ENCODE measurements around the gene A4GALT. TPM values are rescaled to one million over a fixed set of nuclear protein-coding genes. Genes with fewer than 3 reads are reported as not detected.

The A4GALT gene
- total and polyA plus RNA-seq, 2 experiments from 2014 or later, result 7.0 to 16.2 TPM

- peaks cover 4% of the 10 kb centered on the region for H3K27me3 Mint-ChIP-seq (ENCODE audit: insufficient read depth, low read depth, poor library complexity)
- H3K4me3 Mint-ChIP-seq, result no peak overlapping the region
- H3K36me3 Mint-ChIP-seq (ENCODE audit: low read depth), result no peaks in the 10 kb centered on the region
- Histone ChIP-seq H3K27me3 (ENCODE audit: insufficient read depth) (no peaks in the 10 kb centered on the region), H3K27ac (ENCODE audit: low read depth) (no peak overlapping the region), H2AFZ (no peak overlapping the region), H3K4me2 (no peak overlapping the region), H3K4me1 (ENCODE audit: insufficient read depth) (no peaks in the 10 kb centered on the region), H3K9me2 (ENCODE audit: insufficient read depth) (no peaks in the 10 kb centered on the region), H3F3A (replicated peaks; ENCODE audit: low read depth) (no peaks in the 10 kb centered on the region), H3K36me3 (ENCODE audit: insufficient read depth) (no peaks in the 10 kb centered on the region), H4K20me1 (replicated peaks; ENCODE audit: insufficient read depth) (no peaks in the 10 kb centered on the region; the same call in 1 of the 2 replicates), H3K4me3 (no peak overlapping the region), H3K79me2 (replicated peaks; ENCODE audit: insufficient read depth) (no peaks in the 10 kb centered on the region)
- DNase-seq (ENCODE audit: low spot score) (no peak), ATAC-seq (no peak)
- H3K9me3 Mint-ChIP-seq, result no peaks in the 10 kb centered on the region; the same call in 2 of the 3 replicates
- H3K4me1 Mint-ChIP-seq, result no peaks in the 10 kb centered on the region
- no peak overlapping the region for H3K27ac Mint-ChIP-seq
- TF ChIP-seq, protein P1, sequence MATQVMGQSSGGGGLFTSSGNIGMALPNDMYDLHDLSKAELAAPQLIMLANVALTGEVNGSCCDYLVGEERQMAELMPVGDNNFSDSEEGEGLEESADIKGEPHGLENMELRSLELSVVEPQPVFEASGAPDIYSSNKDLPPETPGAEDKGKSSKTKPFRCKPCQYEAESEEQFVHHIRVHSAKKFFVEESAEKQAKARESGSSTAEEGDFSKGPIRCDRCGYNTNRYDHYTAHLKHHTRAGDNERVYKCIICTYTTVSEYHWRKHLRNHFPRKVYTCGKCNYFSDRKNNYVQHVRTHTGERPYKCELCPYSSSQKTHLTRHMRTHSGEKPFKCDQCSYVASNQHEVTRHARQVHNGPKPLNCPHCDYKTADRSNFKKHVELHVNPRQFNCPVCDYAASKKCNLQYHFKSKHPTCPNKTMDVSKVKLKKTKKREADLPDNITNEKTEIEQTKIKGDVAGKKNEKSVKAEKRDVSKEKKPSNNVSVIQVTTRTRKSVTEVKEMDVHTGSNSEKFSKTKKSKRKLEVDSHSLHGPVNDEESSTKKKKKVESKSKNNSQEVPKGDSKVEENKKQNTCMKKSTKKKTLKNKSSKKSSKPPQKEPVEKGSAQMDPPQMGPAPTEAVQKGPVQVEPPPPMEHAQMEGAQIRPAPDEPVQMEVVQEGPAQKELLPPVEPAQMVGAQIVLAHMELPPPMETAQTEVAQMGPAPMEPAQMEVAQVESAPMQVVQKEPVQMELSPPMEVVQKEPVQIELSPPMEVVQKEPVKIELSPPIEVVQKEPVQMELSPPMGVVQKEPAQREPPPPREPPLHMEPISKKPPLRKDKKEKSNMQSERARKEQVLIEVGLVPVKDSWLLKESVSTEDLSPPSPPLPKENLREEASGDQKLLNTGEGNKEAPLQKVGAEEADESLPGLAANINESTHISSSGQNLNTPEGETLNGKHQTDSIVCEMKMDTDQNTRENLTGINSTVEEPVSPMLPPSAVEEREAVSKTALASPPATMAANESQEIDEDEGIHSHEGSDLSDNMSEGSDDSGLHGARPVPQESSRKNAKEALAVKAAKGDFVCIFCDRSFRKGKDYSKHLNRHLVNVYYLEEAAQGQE (IDR thresholded peaks at IDR 0.05; ENCODE audit: unreplicated experiment), result no peak
- no peak for TF ChIP-seq STAT1 (IDR thresholded peaks at IDR 0.05; ENCODE audit: unreplicated experiment)
- TF ChIP-seq ZNF114 (CRISPR knock-in tag; IDR thresholded peaks at IDR 0.05), result no peak
- TF ChIP-seq JUNB (IDR thresholded peaks at IDR 0.05; ENCODE audit: unreplicated experiment), result no peak
- TF ChIP-seq POLR2AphosphoS5 (IDR thresholded peaks at IDR 0.05; ENCODE audit: low read depth), result no peak
- no peak for TF ChIP-seq NANOG (IDR thresholded peaks at IDR 0.05; ENCODE audit: borderline replicate concordance)
- no peak for TF ChIP-seq ETS1 (IDR thresholded peaks at IDR 0.05)
- no peak for TF ChIP-seq CTCF (conservative IDR thresholded peaks at IDR 0.05; ENCODE audit: low read depth in 2 of 2)
- TF ChIP-seq EZH2phosphoT487 (IDR thresholded peaks at IDR 0.05; ENCODE audit: unreplicated experiment), result no peak
- no peak for TF ChIP-seq ZNF331 (CRISPR knock-in tag; IDR thresholded peaks at IDR 0.05; ENCODE audit: low read depth)
- TF ChIP-seq EZH2 (IDR thresholded peaks at IDR 0.05; ENCODE audit: low read depth, unreplicated experiment), result no peak
- no peak for TF ChIP-seq CREB1 (CRISPR knock-in tag; IDR thresholded peaks at IDR 0.05; ENCODE audit: low read depth)
- TF ChIP-seq, protein P2, sequence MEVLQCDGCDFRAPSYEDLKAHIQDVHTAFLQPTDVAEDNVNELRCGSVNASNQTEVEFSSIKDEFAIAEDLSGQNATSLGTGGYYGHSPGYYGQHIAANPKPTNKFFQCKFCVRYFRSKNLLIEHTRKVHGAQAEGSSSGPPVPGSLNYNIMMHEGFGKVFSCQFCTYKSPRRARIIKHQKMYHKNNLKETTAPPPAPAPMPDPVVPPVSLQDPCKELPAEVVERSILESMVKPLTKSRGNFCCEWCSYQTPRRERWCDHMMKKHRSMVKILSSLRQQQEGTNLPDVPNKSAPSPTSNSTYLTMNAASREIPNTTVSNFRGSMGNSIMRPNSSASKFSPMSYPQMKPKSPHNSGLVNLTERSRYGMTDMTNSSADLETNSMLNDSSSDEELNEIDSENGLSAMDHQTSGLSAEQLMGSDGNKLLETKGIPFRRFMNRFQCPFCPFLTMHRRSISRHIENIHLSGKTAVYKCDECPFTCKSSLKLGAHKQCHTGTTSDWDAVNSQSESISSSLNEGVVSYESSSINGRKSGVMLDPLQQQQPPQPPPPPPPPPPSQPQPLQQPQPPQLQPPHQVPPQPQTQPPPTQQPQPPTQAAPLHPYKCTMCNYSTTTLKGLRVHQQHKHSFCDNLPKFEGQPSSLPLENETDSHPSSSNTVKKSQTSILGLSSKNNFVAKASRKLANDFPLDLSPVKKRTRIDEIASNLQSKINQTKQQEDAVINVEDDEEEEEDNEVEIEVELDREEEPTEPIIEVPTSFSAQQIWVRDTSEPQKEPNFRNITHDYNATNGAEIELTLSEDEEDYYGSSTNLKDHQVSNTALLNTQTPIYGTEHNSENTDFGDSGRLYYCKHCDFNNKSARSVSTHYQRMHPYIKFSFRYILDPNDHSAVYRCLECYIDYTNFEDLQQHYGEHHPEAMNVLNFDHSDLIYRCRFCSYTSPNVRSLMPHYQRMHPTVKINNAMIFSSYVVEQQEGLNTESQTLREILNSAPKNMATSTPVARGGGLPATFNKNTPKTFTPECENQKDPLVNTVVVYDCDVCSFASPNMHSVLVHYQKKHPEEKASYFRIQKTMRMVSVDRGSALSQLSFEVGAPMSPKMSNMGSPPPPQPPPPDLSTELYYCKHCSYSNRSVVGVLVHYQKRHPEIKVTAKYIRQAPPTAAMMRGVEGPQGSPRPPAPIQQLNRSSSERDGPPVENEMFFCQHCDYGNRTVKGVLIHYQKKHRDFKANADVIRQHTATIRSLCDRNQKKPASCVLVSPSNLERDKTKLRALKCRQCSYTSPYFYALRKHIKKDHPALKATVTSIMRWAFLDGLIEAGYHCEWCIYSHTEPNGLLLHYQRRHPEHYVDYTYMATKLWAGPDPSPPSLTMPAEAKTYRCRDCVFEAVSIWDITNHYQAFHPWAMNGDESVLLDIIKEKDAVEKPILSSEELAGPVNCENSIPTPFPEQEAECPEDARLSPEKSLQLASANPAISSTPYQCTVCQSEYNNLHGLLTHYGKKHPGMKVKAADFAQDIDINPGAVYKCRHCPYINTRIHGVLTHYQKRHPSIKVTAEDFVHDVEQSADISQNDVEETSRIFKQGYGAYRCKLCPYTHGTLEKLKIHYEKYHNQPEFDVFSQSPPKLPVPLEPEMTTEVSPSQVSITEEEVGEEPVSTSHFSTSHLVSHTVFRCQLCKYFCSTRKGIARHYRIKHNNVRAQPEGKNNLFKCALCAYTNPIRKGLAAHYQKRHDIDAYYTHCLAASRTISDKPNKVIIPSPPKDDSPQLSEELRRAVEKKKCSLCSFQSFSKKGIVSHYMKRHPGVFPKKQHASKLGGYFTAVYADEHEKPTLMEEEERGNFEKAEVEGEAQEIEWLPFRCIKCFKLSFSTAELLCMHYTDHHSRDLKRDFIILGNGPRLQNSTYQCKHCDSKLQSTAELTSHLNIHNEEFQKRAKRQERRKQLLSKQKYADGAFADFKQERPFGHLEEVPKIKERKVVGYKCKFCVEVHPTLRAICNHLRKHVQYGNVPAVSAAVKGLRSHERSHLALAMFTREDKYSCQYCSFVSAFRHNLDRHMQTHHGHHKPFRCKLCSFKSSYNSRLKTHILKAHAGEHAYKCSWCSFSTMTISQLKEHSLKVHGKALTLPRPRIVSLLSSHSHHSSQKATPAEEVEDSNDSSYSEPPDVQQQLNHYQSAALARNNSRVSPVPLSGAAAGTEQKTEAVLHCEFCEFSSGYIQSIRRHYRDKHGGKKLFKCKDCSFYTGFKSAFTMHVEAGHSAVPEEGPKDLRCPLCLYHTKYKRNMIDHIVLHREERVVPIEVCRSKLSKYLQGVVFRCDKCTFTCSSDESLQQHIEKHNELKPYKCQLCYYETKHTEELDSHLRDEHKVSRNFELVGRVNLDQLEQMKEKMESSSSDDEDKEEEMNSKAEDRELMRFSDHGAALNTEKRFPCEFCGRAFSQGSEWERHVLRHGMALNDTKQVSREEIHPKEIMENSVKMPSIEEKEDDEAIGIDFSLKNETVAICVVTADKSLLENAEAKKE (CRISPR knock-in tag; IDR thresholded peaks at IDR 0.05), result no peak
These were observed 50.6 kb downstream of the A4GALT start for GRCh38 chr22:42670046-42670445.
